Measurements from ENCODE around the gene GPR132. TPM values are rescaled to one million over a fixed set of nuclear protein-coding genes. Genes with fewer than 3 reads are reported as not detected.

The GPR132 gene
- polyA plus RNA-seq, 1 donor from 2014 or later: not detected

- Histone ChIP-seq H3K79me2 (replicated peaks; ENCODE audit: insufficient read depth, low read length) (no peaks in the 10 kb centered on the region), H3K9ac (ENCODE audit: low read length) (no peak overlapping the region), H3K27ac (ENCODE audit: low read length) (no peak overlapping the region), H3K9me2 (ENCODE audit: insufficient read depth, low read length) (no peaks in the 10 kb centered on the region), H3K36me3 (ENCODE audit: insufficient read depth, low read length) (no peaks in the 10 kb centered on the region), H3K27me3 (ENCODE audit: insufficient read depth, low read depth, low read length) (no peaks in the 10 kb centered on the region), H3K9me3 (ENCODE audit: low read length) (no peaks in the 10 kb centered on the region), H3K4me2 (ENCODE audit: low read length) (no peak overlapping the region), H3K4me3 (ENCODE audit: low read length) (no peak overlapping the region), H2AFZ (ENCODE audit: low read depth, low read length) (no peak overlapping the region), H4K20me1 (ENCODE audit: insufficient read depth) (no peaks in the 10 kb centered on the region), H3F3A (ENCODE audit: insufficient read depth, low read length, poor library complexity, severe bottlenecking) (no peaks in the 10 kb centered on the region)
- TF ChIP-seq TAF1 (IDR thresholded peaks at IDR 0.05; ENCODE audit: low read depth): no peak
- no peak for TF ChIP-seq EZH2 (IDR thresholded peaks at IDR 0.05; ENCODE audit: borderline replicate concordance, insufficient read depth, low read length, poor library complexity, severe bottlenecking)
- no peak for TF ChIP-seq MXI1 (conservative IDR thresholded peaks at IDR 0.05; ENCODE audit: poor library complexity, severe bottlenecking)
- no peak for TF ChIP-seq EP300 (conservative IDR thresholded peaks at IDR 0.05; ENCODE audit: poor library complexity, severe bottlenecking)
- TF ChIP-seq CTCF (IDR thresholded peaks at IDR 0.05; ENCODE audit: poor library complexity, severe bottlenecking): no peak
- TF ChIP-seq RAD21 (conservative IDR thresholded peaks at IDR 0.05): no peak
Measured at GRCh38 chr14:105078294-105078693, 13.1 kb upstream of the GPR132 start.

DNA sequence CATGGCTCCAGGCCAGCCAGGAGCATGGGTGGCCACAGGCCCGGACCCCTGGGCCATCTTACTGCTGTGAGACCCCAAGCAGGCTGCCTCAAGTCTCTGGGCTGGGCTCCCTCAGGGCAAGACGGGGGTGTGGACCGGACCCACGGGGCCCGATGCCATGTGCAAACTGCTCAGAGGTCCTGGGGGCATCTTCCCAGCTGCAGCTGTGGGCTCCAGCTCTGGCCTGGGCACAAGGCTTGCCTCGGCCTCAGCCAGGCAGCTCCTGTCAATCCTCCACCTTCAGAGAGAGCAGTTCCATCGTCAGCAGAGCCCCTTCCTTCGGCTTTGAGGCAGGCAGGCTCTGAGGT lies 12.4 kb upstream of the GPR132 start:
- H3K9me2 ChIP-seq (ENCODE audit: insufficient read depth, low read length): no peaks in the 10 kb centered on the region
- H3K9ac ChIP-seq (ENCODE audit: low read length): no peak overlapping the region
- H4K20me1 ChIP-seq (ENCODE audit: insufficient read depth): no peaks in the 10 kb centered on the region
- no peak for TF ChIP-seq EP300 (conservative IDR thresholded peaks at IDR 0.05; ENCODE audit: poor library complexity, severe bottlenecking)
- no peaks in the 10 kb centered on the region for H3K27me3 ChIP-seq (ENCODE audit: insufficient read depth, low read depth, low read length)
- H3K9me3 ChIP-seq (ENCODE audit: low read length): no peaks in the 10 kb centered on the region
- H3K4me3 ChIP-seq (ENCODE audit: low read length): no peak overlapping the region
- H3F3A ChIP-seq (ENCODE audit: insufficient read depth, low read length, poor library complexity, severe bottlenecking): no peaks in the 10 kb centered on the region
- H3K36me3 ChIP-seq (ENCODE audit: insufficient read depth, low read length): no peaks in the 10 kb centered on the region
- H3K27ac ChIP-seq (ENCODE audit: low read length): no peak overlapping the region
- H3K79me2 ChIP-seq (replicated peaks; ENCODE audit: insufficient read depth, low read length): no peaks in the 10 kb centered on the region
- no peak overlapping the region for H3K4me2 ChIP-seq (ENCODE audit: low read length)
- no peak overlapping the region for H2AFZ ChIP-seq (ENCODE audit: low read depth, low read length)

- no peaks in the 10 kb centered on the region for H3K36me3 ChIP-seq (ENCODE audit: insufficient read depth, low read length)
- H3K79me2 ChIP-seq (replicated peaks; ENCODE audit: insufficient read depth, low read length): no peaks in the 10 kb centered on the region
- no peak overlapping the region for H2AFZ ChIP-seq (ENCODE audit: low read depth, low read length)
- H3K4me2 ChIP-seq (ENCODE audit: low read length): no peak overlapping the region
- H3K9me3 ChIP-seq (ENCODE audit: low read length): no peaks in the 10 kb centered on the region
- no peak overlapping the region for H3K9ac ChIP-seq (ENCODE audit: low read length)
- H3F3A ChIP-seq (ENCODE audit: insufficient read depth, low read length, poor library complexity, severe bottlenecking): no peaks in the 10 kb centered on the region
- H4K20me1 ChIP-seq (ENCODE audit: insufficient read depth): no peaks in the 10 kb centered on the region
- H3K4me3 ChIP-seq (ENCODE audit: low read length): no peak overlapping the region
- TF ChIP-seq MXI1 (conservative IDR thresholded peaks at IDR 0.05; ENCODE audit: poor library complexity, severe bottlenecking) (no peak), EP300 (conservative IDR thresholded peaks at IDR 0.05; ENCODE audit: poor library complexity, severe bottlenecking) (no peak), REST (IDR thresholded peaks at IDR 0.05; ENCODE audit: borderline replicate concordance) (no peak), TAF1 (IDR thresholded peaks at IDR 0.05; ENCODE audit: low read depth) (no peak), POLR2AphosphoS5 (IDR thresholded peaks at IDR 0.05) (no peak), RAD21 (conservative IDR thresholded peaks at IDR 0.05) (no peak), EZH2 (IDR thresholded peaks at IDR 0.05; ENCODE audit: borderline replicate concordance, insufficient read depth, low read length, poor library complexity, severe bottlenecking) (no peak), CTCF (IDR thresholded peaks at IDR 0.05; ENCODE audit: poor library complexity, severe bottlenecking) (no peak), SMC3 (conservative IDR thresholded peaks at IDR 0.05; ENCODE audit: poor library complexity) (no peak)
- H3K9me2 ChIP-seq (ENCODE audit: insufficient read depth, low read length): no peaks in the 10 kb centered on the region
- H3K27ac ChIP-seq (ENCODE audit: low read length): no peak overlapping the region
- no peaks in the 10 kb centered on the region for H3K27me3 ChIP-seq (ENCODE audit: insufficient read depth, low read depth, low read length)
Measured at GRCh38 chr14:105076805-105077648, 11.8 kb upstream of the GPR132 start.
